GM21367 (cell line): ENCODE measurements around the gene ZNF148.
"Not testable (repeated sequence)": the region's sequence is repeated elsewhere in the genome, so short reads cannot be mapped to it uniquely, and the experiment has no call there.

ENCODE experiments used
- ATAC-seq: cut with Tn5 transposase; IDR thresholded peaks from one replicate; pipeline ENCODE4 v1.9.1; 2021; ENCODE audit not compliant: unreplicated experiment

The ZNF148 gene

GRCh38 chr3:125378762-125379161 is 3.6 kb upstream of the ZNF148 start:
- no peak for ATAC-seq

GRCh38 chr3:125375950-125376679 is 990 bp upstream of the ZNF148 start:
- ATAC-seq, result no peak

GRCh38 chr3:125374501-125374995 is 577 bp downstream of the ZNF148 start:
- ATAC-seq, result no peak

GRCh38 chr3:125367403-125368230 is 7.5 kb downstream of the ZNF148 start:
- ATAC-seq, result no peak

- no peak for ATAC-seq
These were observed 9.0 kb downstream of the ZNF148 start for GRCh38 chr3:125366132-125366531.

GRCh38 chr3:125359700-125360099 is 15.4 kb downstream of the ZNF148 start:
- no peak for ATAC-seq

- ATAC-seq, result no peak
These were observed 16.2 kb downstream of the ZNF148 start for GRCh38 chr3:125358923-125359322.

- no peak for ATAC-seq
These were observed 17.3 kb downstream of the ZNF148 start for GRCh38 chr3:125357837-125358236.

GRCh38 chr3:125357032-125357658 is 18.0 kb downstream of the ZNF148 start:
- no peak for ATAC-seq

- ATAC-seq, result no peak
These were observed 18.7 kb downstream of the ZNF148 start for GRCh38 chr3:125356140-125357026.

- no peak for ATAC-seq
These were observed 21.5 kb downstream of the ZNF148 start for GRCh38 chr3:125353659-125354058.

- no peak for ATAC-seq
These were observed 22.0 kb downstream of the ZNF148 start for GRCh38 chr3:125353128-125353527.

- no peak for ATAC-seq
These were observed 23.2 kb downstream of the ZNF148 start for GRCh38 chr3:125351814-125352456.

GRCh38 chr3:125351152-125351551 is 24.0 kb downstream of the ZNF148 start:
- no peak for ATAC-seq

- no peak for ATAC-seq
These were observed 24.5 kb downstream of the ZNF148 start for GRCh38 chr3:125350597-125350996.

GRCh38 chr3:125349556-125350165 is 25.5 kb downstream of the ZNF148 start:
- no peak for ATAC-seq

- no peak for ATAC-seq
These were observed 26.1 kb downstream of the ZNF148 start for GRCh38 chr3:125349055-125349454.

GRCh38 chr3:125343367-125343766 is 31.8 kb downstream of the ZNF148 start:
- ATAC-seq, result not testable (repeated sequence)

- ATAC-seq, result no peak
These were observed 35.0 kb downstream of the ZNF148 start for GRCh38 chr3:125340121-125340520.

- no peak for ATAC-seq
These were observed 37.6 kb downstream of the ZNF148 start for GRCh38 chr3:125337506-125337905.
